Psoas muscle (tissue), 8 donors: ENCODE results near the gene GRIN2D. TPM values are rescaled to one million over a fixed set of nuclear protein-coding genes. Genes with fewer than 3 reads are reported as not detected.
"Not testable (repeated sequence)": the region's sequence is repeated elsewhere in the genome, so short reads cannot be mapped to it uniquely, and the experiment has no call there.

ENCODE experiments used
- ATAC-seq, 4 donors: fragments of 200-7000 bp; cut with Tn5 transposase; one replicate each; pipeline ENCODE4 v1.9.1; 2020; ENCODE audit warnings: moderate library complexity in 3 of 4, mild to moderate bottlenecking in 2 of 4
- DNase-seq, 2 donors: peaks; one replicate each; pipeline ENCODE4 v3.0.0-alpha.2; 2020
- H3K27ac ChIP-seq: fragments of 200-600 bp; one replicate; pipeline ENCODE4 v1.8.0; 2022
- H3K27me3 ChIP-seq, 3 donors: fragments of 200-600 bp in 1 of 3; one replicate each; pipeline versions ENCODE4 v1.6.1 to v1.8.0; 2013 to 2022; ENCODE audit warnings: low read length in 2 of 3, mild to moderate bottlenecking in 2 of 3, moderate library complexity in 1 of 3; ENCODE audit not compliant: insufficient read depth in 3 of 3
- H3K36me3 ChIP-seq, 2 donors: fragments of 200-600 bp in 1 of 2; one replicate each; pipeline versions ENCODE4 v1.6.1 to v1.8.0; 2013 to 2022; ENCODE audit warnings: low read depth in 1 of 2, mild to moderate bottlenecking in 1 of 2, moderate library complexity in 1 of 2; ENCODE audit not compliant: insufficient read depth in 1 of 2
- H3K4me1 ChIP-seq: fragments of 200-600 bp; one replicate; pipeline ENCODE4 v1.8.0; 2022
- H3K4me3 ChIP-seq: fragments of 200-600 bp; one replicate; pipeline ENCODE4 v1.8.0; 2022; ENCODE audit warnings: mild to moderate bottlenecking
- H3K9me3 ChIP-seq: fragments of 200-600 bp; one replicate; pipeline ENCODE4 v1.8.0; 2022
- CTCF ChIP-seq: fragments of 200-600 bp; IDR thresholded peaks from one replicate; pipeline ENCODE4 v1.8.0; 2022; ENCODE audit warnings: antibody characterized with exemption
- WGBS, 3 donors: extraction: QIAGEN DNeasy Blood & Tissue Kit; methylation state at CpG; one replicate each; pipeline versions ENCODE4 v1.1.6 to v1.1.7; 2013; 5-methylcytosine and 5-hydroxymethylcytosine counted together
- intact Hi-C, 2 donors: fragments of 100-400 bp; cut with DNase I; formaldehyde crosslinking; loops; one replicate each; pipeline versions ENCODE4 v1.11.0 to v1.14.2; 2022
- polyA plus RNA-seq, 3 donors: library from polyadenylated mRNA; stranded (reverse); fragments of 200-250 nt; gene quantifications; one replicate each; pipeline ENCODE4 v1.2.3, GENCODE V29; 2013
- total RNA-seq, 4 donors: library from RNA; stranded (reverse); fragmentation: NEBNext Ultra II Directional in 2 of 4; extraction: Animal tissue kit (Norgen Biotek cat#: 25700) in 2 of 4; gene quantifications; one replicate each; pipeline versions ENCODE4 v1.2.1 to v1.2.4, GENCODE V29; 2021 to 2023
- donor health status: healthy with polysubstance abuse.
- donor health status: DM: no; HTN: no; CAD: no; lungs with moderate emphysema.
- donor health status: Bipolar disorder and iron deficiency.
- donor health status: healthy.
- donor health status: DM: yes; HTN: yes; CAD: no.
- donor health status: DM: no; HTN: no; CAD: no.
- donor health status: DM: no; HTN: no; CAD: no.
- donor health status: DM: yes; HTN: yes; CAD: no.

The GRIN2D gene
- total and polyA plus RNA-seq, 7 donors, result 0.03 to 0.21 (median 0.04) TPM

GRCh38 chr19:48367855-48368254 is 25.6 kb upstream of the GRIN2D start:
- DNase-seq (no peak), ATAC-seq (no peak)
- intact Hi-C loops, result no loop called here
- WGBS, 3 donors, result 64 to 70% (median 66%) methylated on average over 5 of the region's 5 CpGs
- Histone ChIP-seq H3K4me3 (no peak overlapping the region), H3K9me3 (no peaks in the 10 kb centered on the region), H3K27me3 (no peaks in the 10 kb centered on the region), H3K36me3 (no peaks in the 10 kb centered on the region), H3K27ac (no peak overlapping the region), H3K4me1 (peaks cover 4% of the 10 kb centered on the region)
- TF ChIP-seq CTCF, result no peak

GRCh38 chr19:48368936-48369335 is 24.5 kb upstream of the GRIN2D start:
- H3K4me3 ChIP-seq, result no peak overlapping the region
- H3K9me3 ChIP-seq, result no peaks in the 10 kb centered on the region
- H3K4me1 ChIP-seq, result peaks cover 4% of the 10 kb centered on the region
- WGBS, 3 donors, result 52 to 56% (median 54%) methylated on average over 10 to 14 of the region's 14 CpGs
- ATAC-seq (no peak), DNase-seq (no peak)
- H3K27me3 ChIP-seq, result no peaks in the 10 kb centered on the region
- intact Hi-C loops, result no loop called here
- H3K27ac ChIP-seq, result no peak overlapping the region
- no peaks in the 10 kb centered on the region for H3K36me3 ChIP-seq
- TF ChIP-seq CTCF, result no peak

GRCh38 chr19:48370955-48371354 is 22.5 kb upstream of the GRIN2D start:
- ATAC-seq (no peak), DNase-seq (no peak)
- no peak for TF ChIP-seq CTCF
- Histone ChIP-seq H3K27ac (no peak overlapping the region), H3K4me3 (no peak overlapping the region), H3K9me3 (no peaks in the 10 kb centered on the region), H3K27me3 (no peaks in the 10 kb centered on the region), H3K36me3 (no peaks in the 10 kb centered on the region), H3K4me1 (no peaks in the 10 kb centered on the region)
- intact Hi-C loops, result no loop called here
- 77 to 89% (median 86%) methylated on average over 4 of the region's 4 CpGs for WGBS, 3 donors

GRCh38 chr19:48371367-48371766 is 22.1 kb upstream of the GRIN2D start:
- no peaks in the 10 kb centered on the region for H3K4me1 ChIP-seq
- no peak overlapping the region for H3K4me3 ChIP-seq
- intact Hi-C loops, result no loop called here
- DNase-seq, result no peak
- H3K9me3 ChIP-seq, result no peaks in the 10 kb centered on the region
- H3K36me3 ChIP-seq, result no peaks in the 10 kb centered on the region
- TF ChIP-seq CTCF, result no peak
- 72 to 83% (median 74%) methylated on average over 7 of the region's 7 CpGs for WGBS, 3 donors
- H3K27ac ChIP-seq, result no peak overlapping the region
- H3K27me3 ChIP-seq, result no peaks in the 10 kb centered on the region
- no peak for ATAC-seq

- intact Hi-C loops, H3K9me3 ChIP-seq, DNase-seq, ATAC-seq, H3K4me3 ChIP-seq, H3K36me3 ChIP-seq, H3K27me3 ChIP-seq, H3K4me1 ChIP-seq, H3K27ac ChIP-seq: not testable (repeated sequence)
- WGBS, 3 donors, result 93 to 96% (median 96%) methylated on average over 5 of the region's 5 CpGs
These were observed 21.7 kb upstream of the GRIN2D start for GRCh38 chr19:48371771-48372170.
